ENCODE results near the gene CEP41. TPM values are rescaled to one million over a fixed set of nuclear protein-coding genes. Genes with fewer than 3 reads are reported as not detected.

The CEP41 gene
- total RNA-seq, 3 donors from 2014 or later: 5.9 to 8.9 (median 7.0) TPM

DNA sequence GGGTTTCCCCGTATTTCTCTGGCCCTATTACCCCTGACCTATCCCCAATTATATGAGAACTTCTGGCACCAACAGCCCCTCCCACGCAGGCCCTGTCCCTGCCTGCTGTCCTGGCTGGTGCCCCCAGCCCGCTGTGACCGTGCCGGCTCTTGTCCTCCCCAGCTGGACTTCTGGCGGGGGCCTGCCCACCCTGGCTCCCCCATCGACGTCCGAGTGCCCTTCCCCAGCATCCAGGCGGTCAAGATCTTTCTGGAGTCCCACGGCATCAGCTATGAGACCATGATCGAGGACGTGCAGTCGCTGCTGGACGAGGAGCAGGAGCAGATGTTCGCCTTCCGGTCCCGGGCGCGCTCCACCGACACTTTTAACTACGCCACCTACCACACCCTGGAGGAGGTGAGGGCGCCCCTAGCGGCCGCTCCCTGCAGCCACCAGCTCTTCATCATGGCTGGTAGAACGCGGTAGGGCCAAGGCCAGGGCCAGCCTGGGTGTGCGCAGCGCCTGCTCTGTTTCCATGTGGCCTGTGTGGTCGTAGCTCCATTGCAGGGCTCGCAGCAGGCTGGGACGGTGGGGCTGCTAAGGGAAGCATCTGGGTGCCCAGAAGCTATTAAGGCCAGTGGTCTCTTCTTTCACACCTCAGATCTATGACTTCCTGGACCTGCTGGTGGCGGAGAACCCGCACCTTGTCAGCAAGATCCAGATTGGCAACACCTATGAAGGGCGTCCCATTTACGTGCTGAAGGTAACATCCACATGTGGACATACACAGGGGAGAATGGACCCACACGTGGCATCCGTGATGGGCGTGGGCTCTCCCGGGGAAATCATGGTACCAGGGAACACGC, 59.1 kb downstream of the CEP41 start:
- Histone ChIP-seq H3K27ac (no peak overlapping the region), H3K4me3 (no peak overlapping the region), H3K4me1 (peaks cover 3 to 8% of the 10 kb centered on the region in 2 donors), H3K36me3 (no peaks in the 10 kb centered on the region), H3K27me3 (no peaks in the 10 kb centered on the region), H3K9me3 (no peaks in the 10 kb centered on the region)
- TF ChIP-seq CTCF (IDR thresholded peaks at IDR 0.05) (no peak), POLR2AphosphoS5 (IDR thresholded peaks at IDR 0.05) (no peak), POLR2A (IDR thresholded peaks at IDR 0.05) (no peak)
- intact Hi-C loops (cut with DNase I; ENCODE audit: low total_unique reads): no loop called here
- peak in 1 of 2 donors; percentile 14 for DNase-seq (ENCODE audit: low spot score in 2 of 2)

- DNase-seq (ENCODE audit: low spot score in 2 of 2): peak in 1 of 2 donors; percentile 12
- H3K27ac ChIP-seq: peak overlapping the region; percentile 65 to 81
Measured at GRCh38 chr7:130380861-130381455, 59.9 kb downstream of the CEP41 start.

GRCh38 chr7:130379921-130380860, 60.6 kb downstream of the CEP41 start, which contains the start of gene CPA1:
CPA1 (plus strand) TSS chr7:130380494; CDS start chr7:130380521, 27 bp downstream.
- peak within 1 kb of the TSS; percentile 65 to 81 for H3K27ac ChIP-seq
- no peaks in the 10 kb centered on the region for H3K27me3 ChIP-seq
- no peaks in the 10 kb centered on the region for H3K9me3 ChIP-seq
- intact Hi-C loops (cut with DNase I; ENCODE audit: low total_unique reads): no loop called here
- no peak within 1 kb of the TSS for H3K4me3 ChIP-seq
- H3K36me3 ChIP-seq: no peaks in the 10 kb centered on the region
- H3K4me1 ChIP-seq: peaks cover 3 to 8% of the 10 kb centered on the region in 2 donors
- no peak for TF ChIP-seq POLR2A (IDR thresholded peaks at IDR 0.05)
- no peak for TF ChIP-seq CTCF (IDR thresholded peaks at IDR 0.05)
- TF ChIP-seq POLR2AphosphoS5 (IDR thresholded peaks at IDR 0.05): no peak
- peak in 1 of 2 donors; percentile 41 for DNase-seq (ENCODE audit: low spot score in 2 of 2)

More at GRCh38 chr7:130380861-130381455, 59.9 kb downstream of the CEP41 start:
- no peak overlapping the region for H3K4me3 ChIP-seq
- TF ChIP-seq CTCF (IDR thresholded peaks at IDR 0.05) (no peak), POLR2AphosphoS5 (IDR thresholded peaks at IDR 0.05) (no peak), POLR2A (IDR thresholded peaks at IDR 0.05) (no peak)
- no peaks in the 10 kb centered on the region for H3K27me3 ChIP-seq
- H3K36me3 ChIP-seq: no peaks in the 10 kb centered on the region
- H3K9me3 ChIP-seq: no peaks in the 10 kb centered on the region
- intact Hi-C loops (cut with DNase I; ENCODE audit: low total_unique reads): no loop called here
- peaks cover 3 to 8% of the 10 kb centered on the region in 2 donors for H3K4me1 ChIP-seq

GRCh38 chr7:130379532-130379920, 61.3 kb downstream of the CEP41 start:
- no peak for DNase-seq (ENCODE audit: low spot score in 2 of 2)
- Histone ChIP-seq H3K27me3 (no peaks in the 10 kb centered on the region), H3K4me1 (peaks cover 4 to 8% of the 10 kb centered on the region in 2 donors), H3K27ac (peak overlapping the region; percentile 65 to 81), H3K4me3 (no peak overlapping the region), H3K36me3 (no peaks in the 10 kb centered on the region), H3K9me3 (no peaks in the 10 kb centered on the region)
- intact Hi-C loops (cut with DNase I; ENCODE audit: low total_unique reads): no loop called here
- TF ChIP-seq CTCF (IDR thresholded peaks at IDR 0.05) (no peak), POLR2A (IDR thresholded peaks at IDR 0.05) (no peak), POLR2AphosphoS5 (IDR thresholded peaks at IDR 0.05) (no peak)
